Peyer's patch (tissue), 4 donors: ENCODE measurements around the gene MYL6. TPM values are rescaled to one million over a fixed set of nuclear protein-coding genes. Genes with fewer than 3 reads are reported as not detected.
"Not testable (repeated sequence)": the region's sequence is repeated elsewhere in the genome, so short reads cannot be mapped to it uniquely, and the experiment has no call there.

ENCODE experiments used
- DNase-seq, 3 donors: peaks; one replicate each; pipeline ENCODE4 v3.0.0-alpha.2; 2017 to 2019
- H3K27ac ChIP-seq, 4 donors: fragments of 200-600 bp; sonication (generic); one replicate each; pipeline ENCODE4 v1.5.1; 2016 to 2019
- H3K27me3 ChIP-seq, 2 donors: fragments of 200-600 bp; sonication (generic); one replicate each; pipeline ENCODE4 v1.5.1; 2019
- H3K36me3 ChIP-seq, 3 donors: fragments of 200-600 bp; sonication (generic); one replicate each; pipeline ENCODE4 v1.5.1; 2016 to 2019
- H3K4me1 ChIP-seq, 4 donors: fragments of 200-600 bp; sonication (generic); one replicate each; pipeline ENCODE4 v1.5.1; 2016 to 2019
- H3K4me3 ChIP-seq, 4 donors: fragments of 200-600 bp; sonication (generic); 1 replicate in 3 of 4; 2 replicates in 1 of 4; pipeline ENCODE4 v1.5.1; 2016 to 2019; ENCODE audit warnings: mild to moderate bottlenecking in 1 of 4
- H3K9me3 ChIP-seq, 4 donors: fragments of 200-600 bp; sonication (generic); one replicate each; pipeline ENCODE4 v1.5.1; 2016 to 2019; ENCODE audit warnings: mild to moderate bottlenecking in 1 of 4
- CTCF ChIP-seq, 6 experiments: fragments of 450-650 bp in 4 of 6; fragments of 200-600 bp in 2 of 6; sonication (generic) in 1 of 6; IDR thresholded peaks; one replicate each; pipeline ENCODE4 v1.5.1; 2017 to 2019; ENCODE audit warnings: antibody characterized with exemption in 6 of 6, mild to moderate bottlenecking in 3 of 6, moderate library complexity in 1 of 6
- POLR2A ChIP-seq, 2 donors: fragments of 450-650 bp; IDR thresholded peaks; one replicate each; pipeline ENCODE4 v1.5.1; 2017; ENCODE audit warnings: antibody characterized with exemption in 2 of 2, mild to moderate bottlenecking in 2 of 2, moderate library complexity in 2 of 2
- total RNA-seq, 4 donors: library from RNA; depleted of rRNA; stranded (reverse); fragments of >200 nt; gene quantifications; one replicate each; pipeline ENCODE4 v1.1.0, GENCODE V29; 2016

MYL6 gene
- total RNA-seq, 4 donors from 2014 or later = 1,247 to 1,872 (median 1,541) TPM

DNA sequence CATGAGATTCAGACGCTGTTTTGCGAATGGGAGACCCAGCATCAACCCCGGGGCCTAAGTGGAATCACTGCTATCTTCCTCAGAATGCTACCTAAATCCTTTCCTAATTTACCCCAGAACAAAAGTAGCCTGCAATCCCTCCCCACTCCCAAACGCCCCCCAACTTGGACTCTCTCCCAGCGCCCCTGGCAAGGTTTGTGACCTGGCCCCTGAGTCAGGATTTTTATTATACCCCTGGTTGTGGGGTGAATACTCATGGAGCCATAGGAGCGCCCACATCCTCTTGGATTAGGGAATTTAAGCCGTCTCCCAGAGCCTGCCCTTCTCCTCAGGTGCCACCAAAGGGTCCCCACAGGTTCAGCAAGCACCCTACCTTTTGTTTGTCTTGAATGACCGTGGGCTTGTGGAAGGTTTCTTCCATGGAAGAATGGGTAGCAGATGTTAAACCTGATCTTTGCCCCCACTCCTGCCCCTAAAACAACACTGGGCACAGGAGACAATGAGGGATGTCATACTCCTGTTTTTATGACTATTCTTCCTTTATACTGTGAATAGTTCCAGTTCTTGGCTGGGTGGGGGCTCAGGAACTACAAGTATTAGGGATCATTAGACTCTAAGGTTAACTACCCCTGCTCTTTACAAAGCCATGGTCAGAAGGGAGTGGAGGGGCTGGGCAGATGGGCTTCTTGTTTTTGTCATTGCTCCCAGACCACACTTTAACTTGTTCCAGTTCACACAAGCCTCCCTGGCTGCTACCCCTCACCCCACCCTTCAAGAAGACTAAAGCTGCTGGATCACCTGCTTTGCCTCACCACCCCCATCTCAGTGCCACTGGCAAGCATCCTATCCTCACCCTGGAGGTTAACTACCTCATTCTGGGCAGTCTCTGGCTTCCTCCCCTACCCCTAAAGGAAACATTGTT is 5.1 kb upstream of the MYL6 start:
- Histone ChIP-seq H3K4me1 (peaks cover 0 to 26% (median 6%) of the 10 kb centered on the region in 4 donors), H3K9me3 (no peaks in the 10 kb centered on the region), H3K4me3 (peak overlapping the region; percentile 43 to 82 (median 56)), H3K27ac (peak overlapping the region; percentile 84 to 98 (median 90)), H3K27me3 (no peaks in the 10 kb centered on the region), H3K36me3 (no peaks in the 10 kb centered on the region)
- no peak for DNase-seq
- no peak for TF ChIP-seq POLR2A (IDR thresholded peaks at IDR 0.05)

GRCh38 chr12:56153678-56154065 is 4.5 kb upstream of the MYL6 start:
- DNase-seq = no peak
- Histone ChIP-seq H3K9me3 (no peaks in the 10 kb centered on the region), H3K4me3 (no peak overlapping the region), H3K27ac (no peak overlapping the region), H3K4me1 (peaks cover 0 to 26% (median 6%) of the 10 kb centered on the region in 4 donors), H3K27me3 (no peaks in the 10 kb centered on the region), H3K36me3 (no peaks in the 10 kb centered on the region)
- TF ChIP-seq POLR2A (IDR thresholded peaks at IDR 0.05) (no peak), CTCF (IDR thresholded peaks at IDR 0.05) (no peak)

DNA sequence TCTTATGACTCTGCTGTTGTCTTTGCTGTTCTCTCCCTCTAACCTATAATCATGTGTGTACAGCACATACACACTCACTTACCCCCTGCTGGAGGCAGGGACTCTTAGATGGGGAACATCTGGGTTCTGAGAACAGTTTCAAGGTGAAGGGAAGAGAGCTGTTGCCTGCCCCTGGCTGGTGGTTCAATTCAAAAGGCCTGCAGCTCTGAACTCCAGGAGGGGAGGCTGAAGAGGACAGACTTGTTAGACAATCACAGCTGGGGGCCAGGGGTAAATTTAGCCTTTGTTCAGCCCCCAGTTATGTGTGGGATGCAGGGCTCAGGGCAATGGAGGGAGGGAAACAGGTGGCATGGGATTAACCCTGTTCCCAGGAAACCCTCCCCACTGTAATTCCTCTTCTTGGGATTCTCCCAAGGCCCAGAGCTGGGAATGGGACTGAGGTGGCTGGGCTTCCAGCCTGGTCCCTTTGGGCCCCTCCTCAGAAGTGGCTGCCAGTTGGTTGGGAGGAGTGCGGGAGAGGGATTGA is 3.9 kb upstream of the MYL6 start:
- no peak overlapping the region for H3K4me3 ChIP-seq
- H3K9me3 ChIP-seq = no peaks in the 10 kb centered on the region

GRCh38 chr12:56154818-56155217 is 3.3 kb upstream of the MYL6 start:
- DNase-seq = no peak
- no peaks in the 10 kb centered on the region for H3K27me3 ChIP-seq
- H3K27ac ChIP-seq = no peak overlapping the region
- TF ChIP-seq POLR2A (IDR thresholded peaks at IDR 0.05) (no peak), CTCF (IDR thresholded peaks at IDR 0.05) (no peak)
- no peaks in the 10 kb centered on the region for H3K9me3 ChIP-seq
- peaks cover 0 to 4% (median 0%) of the 10 kb centered on the region in 3 donors for H3K36me3 ChIP-seq
- H3K4me1 ChIP-seq = peaks cover 0 to 30% (median 12%) of the 10 kb centered on the region in 4 donors
- H3K4me3 ChIP-seq = no peak overlapping the region

More for the DNA sequence above, 3.9 kb upstream of the MYL6 start:
- peaks cover 0 to 26% (median 7%) of the 10 kb centered on the region in 4 donors for H3K4me1 ChIP-seq
- no peaks in the 10 kb centered on the region for H3K27me3 ChIP-seq
- H3K36me3 ChIP-seq = no peaks in the 10 kb centered on the region
- DNase-seq = no peak
- TF ChIP-seq POLR2A (IDR thresholded peaks at IDR 0.05) = no peak
- no peak for TF ChIP-seq CTCF (IDR thresholded peaks at IDR 0.05)
- no peak overlapping the region for H3K27ac ChIP-seq

DNA sequence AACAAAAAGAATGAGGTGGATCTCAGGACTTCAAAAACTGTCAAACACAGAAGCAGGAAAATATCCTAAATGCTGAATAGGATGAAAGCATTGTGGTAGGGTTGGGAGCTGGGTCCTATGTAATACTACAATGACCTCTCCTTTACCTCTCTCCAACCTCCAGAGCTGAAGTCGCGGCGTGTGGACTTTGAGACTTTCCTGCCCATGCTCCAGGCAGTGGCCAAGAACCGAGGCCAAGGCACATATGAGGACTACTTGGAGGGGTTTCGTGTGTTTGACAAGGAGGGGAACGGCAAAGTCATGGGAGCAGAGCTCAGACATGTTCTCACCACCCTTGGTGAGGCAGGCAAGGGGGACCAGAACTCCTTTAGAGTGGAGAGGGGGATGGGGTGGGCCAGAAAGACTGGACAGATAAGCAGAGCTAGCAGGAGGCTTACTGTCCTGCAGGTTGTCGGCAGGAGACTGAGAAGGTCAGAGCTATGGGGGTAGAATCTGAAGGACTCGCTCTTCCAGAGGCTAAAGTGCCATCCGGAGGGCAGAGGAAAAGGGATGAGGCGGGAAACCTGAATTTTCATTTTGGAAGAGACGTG is 2.8 kb upstream of the MYL6 start:
- H3K27me3 ChIP-seq = no peaks in the 10 kb centered on the region
- no peak for TF ChIP-seq POLR2A (IDR thresholded peaks at IDR 0.05)
- TF ChIP-seq CTCF (IDR thresholded peaks at IDR 0.05) = no peak
- peak in 1 of 3 donors; percentile 59 for DNase-seq
- no peak overlapping the region for H3K27ac ChIP-seq
- H3K9me3 ChIP-seq = no peaks in the 10 kb centered on the region
- no peak overlapping the region for H3K4me3 ChIP-seq
- H3K36me3 ChIP-seq = peaks cover 0 to 10% (median 0%) of the 10 kb centered on the region in 3 donors
- H3K4me1 ChIP-seq = peaks cover 0 to 35% (median 18%) of the 10 kb centered on the region in 4 donors

- DNase-seq, H3K9me3 ChIP-seq, H3K27me3 ChIP-seq: not testable (repeated sequence)
- peak overlapping the region; percentile 91 to 100 (median 97) for H3K27ac ChIP-seq
- H3K4me1 ChIP-seq = peaks cover 4 to 43% (median 24%) of the 10 kb centered on the region in 4 donors
- H3K36me3 ChIP-seq = peaks cover 0 to 22% (median 0%) of the 10 kb centered on the region in 3 donors
- peak overlapping the region; percentile 62 to 96 (median 80) for H3K4me3 ChIP-seq
Observed at GRCh38 chr12:56156464-56157200, 1.5 kb upstream of the MYL6 start.
